GM23338 (cell line): ENCODE results near the gene PDIA3.

Experiments
- CREB1 ChIP-seq: fragments of 250-450 bp; sonication (Bioruptor Pico); IDR thresholded peaks from 2 replicates; pipeline ENCODE4 v1.5.0; 2020; ENCODE audit warnings: low read depth, mild to moderate bottlenecking, moderate library complexity
- EZH2 ChIP-seq: fragments of 200-600 bp; sonication (generic); IDR thresholded peaks from one replicate; pipeline ENCODE4 v1.8.0; 2017; ENCODE audit warnings: antibody characterized with exemption, mild to moderate bottlenecking, low read depth; ENCODE audit not compliant: unreplicated experiment
- EZH2phosphoT487 ChIP-seq: fragments of 200-600 bp; sonication (generic); IDR thresholded peaks from one replicate; pipeline ENCODE4 v1.8.1; 2018; ENCODE audit warnings: antibody characterized with exemption; ENCODE audit not compliant: unreplicated experiment
- JUNB ChIP-seq: IDR thresholded peaks from one replicate; pipeline ENCODE4 v1.6.1; 2016; ENCODE audit warnings: antibody characterized with exemption; ENCODE audit not compliant: unreplicated experiment
- NANOG ChIP-seq: IDR thresholded peaks from 2 replicates; pipeline ENCODE4 v1.6.1; 2016; ENCODE audit warnings: antibody characterized with exemption, borderline replicate concordance
- POLR2AphosphoS5 ChIP-seq: IDR thresholded peaks from 2 replicates; pipeline ENCODE4 v1.6.1; 2016; ENCODE audit warnings: antibody characterized with exemption, low read depth
- STAT1 ChIP-seq: IDR thresholded peaks from one replicate; pipeline ENCODE4 v1.6.1; 2016; ENCODE audit warnings: antibody characterized with exemption; ENCODE audit not compliant: unreplicated experiment
- ZNF114 ChIP-seq: fragments of 250-450 bp; sonication (Bioruptor Pico); IDR thresholded peaks from 2 replicates; pipeline ENCODE4 v1.5.0; 2020; ENCODE audit warnings: mild to moderate bottlenecking, moderate library complexity
- ZNF331 ChIP-seq: fragments of 250-450 bp; sonication (Bioruptor Pico); IDR thresholded peaks from 2 replicates; pipeline ENCODE4 v1.5.0; 2020; ENCODE audit warnings: low read depth, mild to moderate bottlenecking, moderate library complexity
- TF ChIP-seq, protein P1 (sequence below), 2 experiments: fragments of 200-600 bp in 1 of 2; sonication (generic) in 1 of 2; conservative IDR thresholded peaks; 2 replicates each; pipeline versions ENCODE4 v1.5.1 to v1.6.1; 2016 to 2017; ENCODE audit warnings: antibody characterized with exemption in 2 of 2, low read depth in 2 of 2, mild to moderate bottlenecking in 2 of 2, moderate library complexity in 1 of 2
- TF ChIP-seq, protein P2 (sequence below): fragments of 250-450 bp; sonication (Bioruptor Pico); IDR thresholded peaks from 2 replicates; pipeline ENCODE4 v1.5.0; 2020; ENCODE audit warnings: mild to moderate bottlenecking, moderate library complexity
- TF ChIP-seq, protein P3 (sequence below): IDR thresholded peaks from one replicate; pipeline ENCODE4 v1.6.1; 2018; ENCODE audit warnings: antibody characterized with exemption; ENCODE audit not compliant: unreplicated experiment
- TF ChIP-seq, protein P4 (sequence below): IDR thresholded peaks from 2 replicates; pipeline ENCODE4 v1.6.1; 2016; ENCODE audit warnings: antibody characterized with exemption

DNA sequence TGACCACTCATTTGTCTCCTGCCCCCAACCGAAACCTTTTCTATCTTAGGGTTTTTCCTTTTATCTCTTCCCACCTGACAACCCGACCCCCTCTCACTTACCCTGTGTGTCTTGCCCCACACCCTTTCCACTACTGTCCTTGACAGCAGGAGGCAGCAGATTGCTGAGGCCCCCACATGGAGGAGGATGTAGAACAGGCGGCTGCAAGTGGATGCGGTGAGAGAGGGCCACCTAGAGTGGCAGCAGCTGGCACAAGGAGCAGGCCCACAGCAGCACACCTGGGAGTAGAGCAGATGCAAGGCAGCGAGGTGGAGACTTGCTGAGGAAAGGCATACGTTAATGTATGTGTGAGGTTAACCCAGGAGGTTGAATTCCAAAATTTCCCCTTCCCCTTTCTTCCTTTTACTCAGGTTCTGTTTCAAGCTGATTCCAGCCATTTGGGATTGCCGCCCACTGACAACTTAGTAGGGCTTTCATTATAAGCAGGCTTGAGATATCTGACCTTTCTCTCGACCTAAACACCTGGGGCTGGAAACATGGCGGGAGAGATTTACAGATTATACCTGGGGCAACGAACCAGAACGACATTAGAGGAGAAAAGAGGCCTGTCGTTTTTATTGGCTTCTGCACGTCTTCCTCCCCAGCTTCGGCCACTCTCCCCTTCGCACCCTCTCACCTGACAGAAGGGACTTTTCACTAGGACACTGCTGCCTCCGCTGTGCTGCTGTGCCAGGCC lies 53.1 kb downstream of the PDIA3 start:
- TF ChIP-seq, protein P1, sequence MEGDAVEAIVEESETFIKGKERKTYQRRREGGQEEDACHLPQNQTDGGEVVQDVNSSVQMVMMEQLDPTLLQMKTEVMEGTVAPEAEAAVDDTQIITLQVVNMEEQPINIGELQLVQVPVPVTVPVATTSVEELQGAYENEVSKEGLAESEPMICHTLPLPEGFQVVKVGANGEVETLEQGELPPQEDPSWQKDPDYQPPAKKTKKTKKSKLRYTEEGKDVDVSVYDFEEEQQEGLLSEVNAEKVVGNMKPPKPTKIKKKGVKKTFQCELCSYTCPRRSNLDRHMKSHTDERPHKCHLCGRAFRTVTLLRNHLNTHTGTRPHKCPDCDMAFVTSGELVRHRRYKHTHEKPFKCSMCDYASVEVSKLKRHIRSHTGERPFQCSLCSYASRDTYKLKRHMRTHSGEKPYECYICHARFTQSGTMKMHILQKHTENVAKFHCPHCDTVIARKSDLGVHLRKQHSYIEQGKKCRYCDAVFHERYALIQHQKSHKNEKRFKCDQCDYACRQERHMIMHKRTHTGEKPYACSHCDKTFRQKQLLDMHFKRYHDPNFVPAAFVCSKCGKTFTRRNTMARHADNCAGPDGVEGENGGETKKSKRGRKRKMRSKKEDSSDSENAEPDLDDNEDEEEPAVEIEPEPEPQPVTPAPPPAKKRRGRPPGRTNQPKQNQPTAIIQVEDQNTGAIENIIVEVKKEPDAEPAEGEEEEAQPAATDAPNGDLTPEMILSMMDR (conservative IDR thresholded peaks at IDR 0.05; ENCODE audit: low read depth in 2 of 2): peak in 1 of 2 experiments; percentile 20; a peak in 1 of 4 replicates
- TF ChIP-seq EZH2phosphoT487 (no peak), ZNF114 (CRISPR knock-in tag) (no peak), NANOG (no peak), ZNF331 (no peak), EZH2 (no peak), POLR2AphosphoS5 (no peak), CREB1 (CRISPR knock-in tag) (no peak), JUNB (no peak), STAT1 (no peak)
- TF ChIP-seq, protein P2, sequence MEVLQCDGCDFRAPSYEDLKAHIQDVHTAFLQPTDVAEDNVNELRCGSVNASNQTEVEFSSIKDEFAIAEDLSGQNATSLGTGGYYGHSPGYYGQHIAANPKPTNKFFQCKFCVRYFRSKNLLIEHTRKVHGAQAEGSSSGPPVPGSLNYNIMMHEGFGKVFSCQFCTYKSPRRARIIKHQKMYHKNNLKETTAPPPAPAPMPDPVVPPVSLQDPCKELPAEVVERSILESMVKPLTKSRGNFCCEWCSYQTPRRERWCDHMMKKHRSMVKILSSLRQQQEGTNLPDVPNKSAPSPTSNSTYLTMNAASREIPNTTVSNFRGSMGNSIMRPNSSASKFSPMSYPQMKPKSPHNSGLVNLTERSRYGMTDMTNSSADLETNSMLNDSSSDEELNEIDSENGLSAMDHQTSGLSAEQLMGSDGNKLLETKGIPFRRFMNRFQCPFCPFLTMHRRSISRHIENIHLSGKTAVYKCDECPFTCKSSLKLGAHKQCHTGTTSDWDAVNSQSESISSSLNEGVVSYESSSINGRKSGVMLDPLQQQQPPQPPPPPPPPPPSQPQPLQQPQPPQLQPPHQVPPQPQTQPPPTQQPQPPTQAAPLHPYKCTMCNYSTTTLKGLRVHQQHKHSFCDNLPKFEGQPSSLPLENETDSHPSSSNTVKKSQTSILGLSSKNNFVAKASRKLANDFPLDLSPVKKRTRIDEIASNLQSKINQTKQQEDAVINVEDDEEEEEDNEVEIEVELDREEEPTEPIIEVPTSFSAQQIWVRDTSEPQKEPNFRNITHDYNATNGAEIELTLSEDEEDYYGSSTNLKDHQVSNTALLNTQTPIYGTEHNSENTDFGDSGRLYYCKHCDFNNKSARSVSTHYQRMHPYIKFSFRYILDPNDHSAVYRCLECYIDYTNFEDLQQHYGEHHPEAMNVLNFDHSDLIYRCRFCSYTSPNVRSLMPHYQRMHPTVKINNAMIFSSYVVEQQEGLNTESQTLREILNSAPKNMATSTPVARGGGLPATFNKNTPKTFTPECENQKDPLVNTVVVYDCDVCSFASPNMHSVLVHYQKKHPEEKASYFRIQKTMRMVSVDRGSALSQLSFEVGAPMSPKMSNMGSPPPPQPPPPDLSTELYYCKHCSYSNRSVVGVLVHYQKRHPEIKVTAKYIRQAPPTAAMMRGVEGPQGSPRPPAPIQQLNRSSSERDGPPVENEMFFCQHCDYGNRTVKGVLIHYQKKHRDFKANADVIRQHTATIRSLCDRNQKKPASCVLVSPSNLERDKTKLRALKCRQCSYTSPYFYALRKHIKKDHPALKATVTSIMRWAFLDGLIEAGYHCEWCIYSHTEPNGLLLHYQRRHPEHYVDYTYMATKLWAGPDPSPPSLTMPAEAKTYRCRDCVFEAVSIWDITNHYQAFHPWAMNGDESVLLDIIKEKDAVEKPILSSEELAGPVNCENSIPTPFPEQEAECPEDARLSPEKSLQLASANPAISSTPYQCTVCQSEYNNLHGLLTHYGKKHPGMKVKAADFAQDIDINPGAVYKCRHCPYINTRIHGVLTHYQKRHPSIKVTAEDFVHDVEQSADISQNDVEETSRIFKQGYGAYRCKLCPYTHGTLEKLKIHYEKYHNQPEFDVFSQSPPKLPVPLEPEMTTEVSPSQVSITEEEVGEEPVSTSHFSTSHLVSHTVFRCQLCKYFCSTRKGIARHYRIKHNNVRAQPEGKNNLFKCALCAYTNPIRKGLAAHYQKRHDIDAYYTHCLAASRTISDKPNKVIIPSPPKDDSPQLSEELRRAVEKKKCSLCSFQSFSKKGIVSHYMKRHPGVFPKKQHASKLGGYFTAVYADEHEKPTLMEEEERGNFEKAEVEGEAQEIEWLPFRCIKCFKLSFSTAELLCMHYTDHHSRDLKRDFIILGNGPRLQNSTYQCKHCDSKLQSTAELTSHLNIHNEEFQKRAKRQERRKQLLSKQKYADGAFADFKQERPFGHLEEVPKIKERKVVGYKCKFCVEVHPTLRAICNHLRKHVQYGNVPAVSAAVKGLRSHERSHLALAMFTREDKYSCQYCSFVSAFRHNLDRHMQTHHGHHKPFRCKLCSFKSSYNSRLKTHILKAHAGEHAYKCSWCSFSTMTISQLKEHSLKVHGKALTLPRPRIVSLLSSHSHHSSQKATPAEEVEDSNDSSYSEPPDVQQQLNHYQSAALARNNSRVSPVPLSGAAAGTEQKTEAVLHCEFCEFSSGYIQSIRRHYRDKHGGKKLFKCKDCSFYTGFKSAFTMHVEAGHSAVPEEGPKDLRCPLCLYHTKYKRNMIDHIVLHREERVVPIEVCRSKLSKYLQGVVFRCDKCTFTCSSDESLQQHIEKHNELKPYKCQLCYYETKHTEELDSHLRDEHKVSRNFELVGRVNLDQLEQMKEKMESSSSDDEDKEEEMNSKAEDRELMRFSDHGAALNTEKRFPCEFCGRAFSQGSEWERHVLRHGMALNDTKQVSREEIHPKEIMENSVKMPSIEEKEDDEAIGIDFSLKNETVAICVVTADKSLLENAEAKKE: no peak
- TF ChIP-seq, protein P3, sequence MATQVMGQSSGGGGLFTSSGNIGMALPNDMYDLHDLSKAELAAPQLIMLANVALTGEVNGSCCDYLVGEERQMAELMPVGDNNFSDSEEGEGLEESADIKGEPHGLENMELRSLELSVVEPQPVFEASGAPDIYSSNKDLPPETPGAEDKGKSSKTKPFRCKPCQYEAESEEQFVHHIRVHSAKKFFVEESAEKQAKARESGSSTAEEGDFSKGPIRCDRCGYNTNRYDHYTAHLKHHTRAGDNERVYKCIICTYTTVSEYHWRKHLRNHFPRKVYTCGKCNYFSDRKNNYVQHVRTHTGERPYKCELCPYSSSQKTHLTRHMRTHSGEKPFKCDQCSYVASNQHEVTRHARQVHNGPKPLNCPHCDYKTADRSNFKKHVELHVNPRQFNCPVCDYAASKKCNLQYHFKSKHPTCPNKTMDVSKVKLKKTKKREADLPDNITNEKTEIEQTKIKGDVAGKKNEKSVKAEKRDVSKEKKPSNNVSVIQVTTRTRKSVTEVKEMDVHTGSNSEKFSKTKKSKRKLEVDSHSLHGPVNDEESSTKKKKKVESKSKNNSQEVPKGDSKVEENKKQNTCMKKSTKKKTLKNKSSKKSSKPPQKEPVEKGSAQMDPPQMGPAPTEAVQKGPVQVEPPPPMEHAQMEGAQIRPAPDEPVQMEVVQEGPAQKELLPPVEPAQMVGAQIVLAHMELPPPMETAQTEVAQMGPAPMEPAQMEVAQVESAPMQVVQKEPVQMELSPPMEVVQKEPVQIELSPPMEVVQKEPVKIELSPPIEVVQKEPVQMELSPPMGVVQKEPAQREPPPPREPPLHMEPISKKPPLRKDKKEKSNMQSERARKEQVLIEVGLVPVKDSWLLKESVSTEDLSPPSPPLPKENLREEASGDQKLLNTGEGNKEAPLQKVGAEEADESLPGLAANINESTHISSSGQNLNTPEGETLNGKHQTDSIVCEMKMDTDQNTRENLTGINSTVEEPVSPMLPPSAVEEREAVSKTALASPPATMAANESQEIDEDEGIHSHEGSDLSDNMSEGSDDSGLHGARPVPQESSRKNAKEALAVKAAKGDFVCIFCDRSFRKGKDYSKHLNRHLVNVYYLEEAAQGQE: no peak
- TF ChIP-seq, protein P4, sequence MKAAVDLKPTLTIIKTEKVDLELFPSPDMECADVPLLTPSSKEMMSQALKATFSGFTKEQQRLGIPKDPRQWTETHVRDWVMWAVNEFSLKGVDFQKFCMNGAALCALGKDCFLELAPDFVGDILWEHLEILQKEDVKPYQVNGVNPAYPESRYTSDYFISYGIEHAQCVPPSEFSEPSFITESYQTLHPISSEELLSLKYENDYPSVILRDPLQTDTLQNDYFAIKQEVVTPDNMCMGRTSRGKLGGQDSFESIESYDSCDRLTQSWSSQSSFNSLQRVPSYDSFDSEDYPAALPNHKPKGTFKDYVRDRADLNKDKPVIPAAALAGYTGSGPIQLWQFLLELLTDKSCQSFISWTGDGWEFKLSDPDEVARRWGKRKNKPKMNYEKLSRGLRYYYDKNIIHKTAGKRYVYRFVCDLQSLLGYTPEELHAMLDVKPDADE: no peak
